Esophagus mucosa (tissue), 1 donor: Measurements from ENCODE around the gene SPINT3. TPM values are rescaled to one million over a fixed set of nuclear protein-coding genes. Genes with fewer than 3 reads are reported as not detected.

Experiments
- total RNA-seq: library from RNA; stranded (reverse); gene quantifications from one replicate; pipeline ENCODE4 v1.2.4, GENCODE V29; 2023
- donor health status: DM: yes; HTN: yes; CAD: no.

Gene SPINT3
- total RNA-seq, 1 donor from 2014 or later: not detected

Other genes with a start within 250 kb of the SPINT3 start
- gene RBPJL, start 208.8 kb downstream of the SPINT3 start, total RNA-seq: not detected
- gene MATN4, start 207.3 kb downstream of the SPINT3 start, total RNA-seq: 0.16 TPM
- gene SDC4, start 167.2 kb downstream of the SPINT3 start, total RNA-seq: 99.1 TPM
- gene SYS1, start 152.5 kb downstream of the SPINT3 start, total RNA-seq: 13.7 TPM
- 0.36 TPM for gene TP53TG5, start 137.3 kb downstream of the SPINT3 start, total RNA-seq
- 22.6 TPM for gene DBNDD2, start 107.3 kb downstream of the SPINT3 start, total RNA-seq
- 43.0 TPM for gene PIGT, start 99.5 kb downstream of the SPINT3 start, total RNA-seq
- 37.9 TPM for gene WFDC2, start 45.9 kb downstream of the SPINT3 start, total RNA-seq
- not detected for gene WFDC6, start 23.9 kb upstream of the SPINT3 start, total RNA-seq
- gene EPPIN, start 31.8 kb upstream of the SPINT3 start, total RNA-seq: not detected
- not detected for gene WFDC8, start 63.7 kb upstream of the SPINT3 start, total RNA-seq
- not detected for gene WFDC10A, start 114.1 kb upstream of the SPINT3 start, total RNA-seq
- not detected for gene WFDC9, start 115.7 kb upstream of the SPINT3 start, total RNA-seq
- gene WFDC11, start 154.6 kb upstream of the SPINT3 start, total RNA-seq: not detected
- not detected for gene WFDC13, start 186.4 kb upstream of the SPINT3 start, total RNA-seq
- gene WFDC10B, start 189.4 kb upstream of the SPINT3 start, total RNA-seq: not detected
- not detected for gene SPINT4, start 206.7 kb upstream of the SPINT3 start, total RNA-seq